ENCODE results near the gene COQ4. TPM values are rescaled to one million over a fixed set of nuclear protein-coding genes. Genes with fewer than 3 reads are reported as not detected.

COQ4 gene
- total and polyA plus RNA-seq, 2 experiments from 2014 or later = 35.3 to 37.0 TPM

GRCh38 chr9:128335914-128336313 lies 13.3 kb downstream of the COQ4 start:
- Histone ChIP-seq H3K4me1 (ENCODE audit: insufficient read depth) (no peaks in the 10 kb centered on the region), H3K36me3 (ENCODE audit: insufficient read depth) (no peaks in the 10 kb centered on the region), H2AFZ (no peak overlapping the region), H3K4me3 (no peak overlapping the region), H4K20me1 (replicated peaks; ENCODE audit: insufficient read depth) (no peaks in the 10 kb centered on the region), H3K27me3 (ENCODE audit: insufficient read depth) (no peaks in the 10 kb centered on the region), H3K79me2 (replicated peaks; ENCODE audit: insufficient read depth) (no peaks in the 10 kb centered on the region), H3K9me2 (ENCODE audit: insufficient read depth) (no peaks in the 10 kb centered on the region), H3K4me2 (no peak overlapping the region), H3F3A (replicated peaks; ENCODE audit: low read depth) (peaks cover 5% of the 10 kb centered on the region; the same call in 1 of the 2 replicates), H3K27ac (ENCODE audit: low read depth) (no peak overlapping the region)
- Mint-ChIP-seq H3K4me3 (no peak overlapping the region), H3K4me1 (no peaks in the 10 kb centered on the region), H3K9me3 (0 out of 3 replicates have a peak, but pooled peaks cover 3% of the 10 kb centered on the region), H3K27ac (no peak overlapping the region), H3K27me3 (ENCODE audit: insufficient read depth, low read depth, poor library complexity) (peaks cover 11% of the 10 kb centered on the region), H3K36me3 (ENCODE audit: low read depth) (peaks cover 2% of the 10 kb centered on the region; the same call in 1 of the 3 replicates)
- DNase-seq (ENCODE audit: low spot score) (no peak), ATAC-seq (no peak)
- TF ChIP-seq CTCF (conservative IDR thresholded peaks at IDR 0.05; ENCODE audit: low read depth in 2 of 2) (no peak), ETS1 (IDR thresholded peaks at IDR 0.05) (no peak), ZNF331 (CRISPR knock-in tag; IDR thresholded peaks at IDR 0.05; ENCODE audit: low read depth) (no peak), JUNB (IDR thresholded peaks at IDR 0.05; ENCODE audit: unreplicated experiment) (no peak), REST (IDR thresholded peaks at IDR 0.05; ENCODE audit: unreplicated experiment) (no peak), ZNF114 (CRISPR knock-in tag; IDR thresholded peaks at IDR 0.05) (no peak), STAT1 (IDR thresholded peaks at IDR 0.05; ENCODE audit: unreplicated experiment) (no peak), EZH2phosphoT487 (IDR thresholded peaks at IDR 0.05; ENCODE audit: unreplicated experiment) (no peak), NANOG (IDR thresholded peaks at IDR 0.05; ENCODE audit: borderline replicate concordance) (no peak), CREB1 (CRISPR knock-in tag; IDR thresholded peaks at IDR 0.05; ENCODE audit: low read depth) (no peak), POLR2AphosphoS5 (IDR thresholded peaks at IDR 0.05; ENCODE audit: low read depth) (no peak), EZH2 (IDR thresholded peaks at IDR 0.05; ENCODE audit: low read depth, unreplicated experiment) (no peak), ZNF462 (CRISPR knock-in tag; IDR thresholded peaks at IDR 0.05) (no peak)
